GM12874 (cell line): ENCODE data around the gene SYNPO.

Source experiments
- CTCF ChIP-seq: IDR thresholded peaks from 2 replicates; pipeline ENCODE4 v1.5.1; 2011; ENCODE audit warnings: low read depth, mild to moderate bottlenecking, control low read depth, low read length, moderate library complexity; ENCODE audit not compliant: insufficient read depth

The SYNPO gene

DNA sequence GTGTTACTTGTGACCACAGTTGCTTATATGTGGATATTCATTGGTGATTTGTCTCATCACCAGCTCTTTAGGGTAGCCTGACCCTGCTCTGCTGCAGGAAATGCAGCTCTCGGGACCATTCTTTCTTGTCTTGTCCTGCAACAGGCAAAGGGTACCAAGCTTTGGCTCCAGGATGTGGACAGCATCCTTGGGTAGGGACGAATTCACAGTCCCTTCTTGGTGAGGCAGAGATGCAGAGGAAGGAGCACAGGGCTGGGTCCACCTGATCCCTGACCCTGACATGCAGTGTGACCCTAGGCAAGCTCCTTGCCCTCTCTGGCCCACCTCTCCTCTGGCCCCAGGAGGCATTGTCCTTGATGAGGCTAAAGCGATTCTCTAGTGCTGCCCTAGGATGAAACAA lies 37.0 kb upstream of the SYNPO start:
- TF ChIP-seq CTCF: no peak

DNA sequence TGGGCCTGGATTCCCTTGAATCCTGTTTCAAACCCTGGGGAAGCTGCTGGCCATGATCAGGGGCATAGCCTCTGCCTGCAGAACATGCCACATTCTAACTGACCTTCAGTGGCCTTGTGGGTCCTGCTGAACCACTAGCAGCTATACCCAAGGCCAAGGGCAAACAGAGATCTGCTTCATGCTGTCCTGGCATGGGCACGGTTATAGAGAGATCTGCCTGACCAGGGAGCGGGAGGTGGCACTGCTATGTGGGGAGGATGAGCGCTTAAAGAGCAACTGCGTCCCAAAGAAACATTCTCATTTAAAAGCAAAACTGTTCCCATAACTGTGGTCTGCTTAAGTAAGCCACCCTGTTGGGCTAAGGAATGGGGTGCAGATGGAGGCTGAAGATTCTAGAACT lies 36.5 kb upstream of the SYNPO start:
- TF ChIP-seq CTCF: no peak

GRCh38 chr5:150604894-150605440 lies 35.5 kb upstream of the SYNPO start:
- TF ChIP-seq CTCF: no peak

- TF ChIP-seq CTCF: no peak
Measured at GRCh38 chr5:150605546-150605945, 34.9 kb upstream of the SYNPO start.

- no peak for TF ChIP-seq CTCF
Measured at GRCh38 chr5:150606476-150606875, 34.0 kb upstream of the SYNPO start.

DNA sequence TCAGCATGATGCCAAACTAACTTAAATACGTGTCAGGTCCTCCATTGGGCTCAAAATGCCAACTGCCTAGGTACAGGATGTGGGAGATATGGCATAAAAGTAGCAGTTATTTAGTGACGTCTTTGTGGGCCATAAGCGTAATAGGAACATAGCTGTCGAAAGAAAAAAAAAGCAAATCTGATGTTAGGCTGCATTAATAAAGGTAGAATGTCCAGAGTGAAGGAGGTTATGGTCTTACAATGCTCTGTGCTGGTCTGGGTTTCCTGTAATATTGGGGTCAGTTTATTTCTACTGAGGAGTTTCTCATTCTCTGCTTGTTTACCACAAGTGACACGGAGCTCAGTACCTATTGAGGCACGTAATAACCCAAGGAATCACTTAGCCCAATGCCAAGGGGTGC lies 33.4 kb upstream of the SYNPO start:
- TF ChIP-seq CTCF: no peak

- TF ChIP-seq CTCF: no peak
Measured at GRCh38 chr5:150607991-150608390, 32.5 kb upstream of the SYNPO start.
